ENCODE results near the gene JAGN1. TPM values are rescaled to one million over a fixed set of nuclear protein-coding genes. Genes with fewer than 3 reads are reported as not detected.
"Not testable (repeated sequence)": the region's sequence is repeated elsewhere in the genome, so short reads cannot be mapped to it uniquely, and the experiment has no call there.

Gene JAGN1
- 10 to 100 TPM; 27.1 to 33.0 TPM for total RNA-seq

DNA sequence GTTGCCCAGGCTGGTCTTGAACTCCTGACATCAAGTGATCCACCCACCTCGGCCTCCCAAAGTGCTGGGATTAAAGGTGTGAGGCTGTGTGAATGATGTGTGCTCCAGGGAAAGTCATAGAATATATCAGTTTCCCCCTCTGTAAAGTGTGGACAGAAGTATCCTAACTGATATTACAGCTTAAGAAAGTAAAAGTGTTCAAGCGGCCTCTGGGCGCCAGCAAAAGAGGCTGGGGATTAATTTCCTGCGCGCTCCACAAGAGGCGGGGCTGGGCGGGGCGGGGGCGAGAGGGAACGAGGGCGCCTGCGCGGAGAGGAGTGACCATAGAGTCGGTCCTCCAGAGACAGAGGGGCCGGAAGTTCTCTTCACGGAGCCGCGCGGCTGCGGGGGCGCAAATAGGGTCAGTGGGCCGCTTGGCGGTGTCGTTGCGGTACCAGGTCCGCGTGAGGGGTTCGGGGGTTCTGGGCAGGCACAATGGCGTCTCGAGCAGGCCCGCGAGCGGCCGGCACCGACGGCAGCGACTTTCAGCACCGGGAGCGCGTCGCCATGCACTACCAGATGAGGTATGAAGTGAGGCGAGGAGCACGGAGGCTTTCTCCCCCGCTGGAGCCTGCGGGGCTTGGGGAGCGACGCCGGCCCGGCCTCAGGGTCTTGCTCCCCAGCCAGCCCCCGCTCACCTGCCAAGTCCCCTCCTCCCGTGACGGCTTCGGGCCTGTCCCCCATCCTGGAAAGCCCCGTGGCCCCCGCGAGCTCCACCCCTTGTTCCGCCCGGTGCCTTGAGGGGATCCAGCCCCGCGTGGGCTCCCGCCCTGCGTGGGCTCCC lies at the start of gene JAGN1:
TSS of gene JAGN1 (plus strand) at position 362 of the 823 bp plus-strand sequence. CDS start at position 475, 113 bp downstream.
- peaks cover 34% of the 10 kb centered on the region for H3K4me1 Mint-ChIP-seq
- ChIA-PET POLR2A (interaction anchor here (0.9 to 1.6 kb wide), 4 partner anchors 12 to 56 kb away, joined by 3 to 4 read pairs (median 4); partner anchors contain the start of genes CRELD1 and IL17RE), CTCF (interaction anchor here (0.6 to 1.8 kb wide), 13 partner anchors 10 to 251 kb away, joined by 3 to 7 read pairs (median 4); partner anchors contain the start of genes CIDEC, CRELD1, IL17RE and RPUSD3)
- ATAC-seq = peak; percentile 82
- DNase-seq = peak; percentile 96
- peaks cover 37% of the 10 kb centered on the region for H3K36me3 Mint-ChIP-seq (ENCODE audit: low read depth)
- intact Hi-C loops (cut with DNase I, micrococcal nuclease) = loop anchor here (1.0 to 5.0 kb wide), 15 partner anchors 43 to 528 kb away; partner anchors contain the start of genes BRK1 (in 2 of the 2), CRELD1 (in 2 of the 2), RPUSD3 (in 2 of the 2) and TADA3 (in 2 of the 2)
- peaks cover 3% of the 10 kb centered on the region for H3K9me3 Mint-ChIP-seq (ENCODE audit: low read depth)
- H3K27me3 Mint-ChIP-seq = no peaks in the 10 kb centered on the region
- H3K4me3 Mint-ChIP-seq = peak within 1 kb of the TSS; percentile 96
- H3K27ac Mint-ChIP-seq = peak within 1 kb of the TSS; percentile 98

DNA sequence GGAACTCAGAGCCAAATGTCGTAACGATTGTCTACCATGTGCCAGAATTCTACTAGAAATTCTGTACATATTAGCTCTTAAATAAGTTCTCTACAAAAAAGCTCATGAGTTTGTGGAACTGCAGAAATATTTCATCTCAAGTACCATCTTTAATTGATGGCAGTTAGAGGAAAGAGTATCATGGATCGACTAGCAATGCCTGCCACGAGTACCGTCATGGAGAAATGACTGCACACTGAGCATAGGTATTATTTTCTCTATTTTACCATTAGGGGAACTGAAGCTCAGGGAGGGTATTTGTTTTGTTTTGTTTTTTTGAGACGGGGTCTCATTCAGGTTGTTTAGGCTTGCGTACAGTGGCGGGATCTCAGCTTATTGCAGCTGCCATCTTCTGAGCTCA lies 49.4 kb upstream of the JAGN1 start:
- no peak for ATAC-seq
- H3K27me3 Mint-ChIP-seq = no peaks in the 10 kb centered on the region
- H3K4me3 Mint-ChIP-seq = no peak overlapping the region
- H3K9me3 Mint-ChIP-seq (ENCODE audit: low read depth) = no peaks in the 10 kb centered on the region
- H3K4me1 Mint-ChIP-seq = peaks cover 27% of the 10 kb centered on the region
- ChIA-PET POLR2A (interaction anchor here (0.6 to 0.7 kb wide), 2 partner anchors 98 to 211 kb away, joined by 3 to 4 read pairs; no protein-coding TSS in a partner anchor), CTCF (interaction anchor here (0.6 to 0.7 kb wide), 2 partner anchors 76 to 110 kb away, joined by 3 read pairs; partner anchors contain the start of gene IL17RC)
- H3K36me3 Mint-ChIP-seq (ENCODE audit: low read depth) = peaks cover 40% of the 10 kb centered on the region
- H3K27ac Mint-ChIP-seq = no peak overlapping the region
- intact Hi-C loops (cut with DNase I, micrococcal nuclease) = loop anchor here (5.0 kb wide), 3 partner anchors 51 to 444 kb away; partner anchors contain the start of genes CRELD1 (in 1 of the 2), JAGN1 (in 1 of the 2) and SETD5 (in 1 of the 2)
- no peak for DNase-seq

DNA sequence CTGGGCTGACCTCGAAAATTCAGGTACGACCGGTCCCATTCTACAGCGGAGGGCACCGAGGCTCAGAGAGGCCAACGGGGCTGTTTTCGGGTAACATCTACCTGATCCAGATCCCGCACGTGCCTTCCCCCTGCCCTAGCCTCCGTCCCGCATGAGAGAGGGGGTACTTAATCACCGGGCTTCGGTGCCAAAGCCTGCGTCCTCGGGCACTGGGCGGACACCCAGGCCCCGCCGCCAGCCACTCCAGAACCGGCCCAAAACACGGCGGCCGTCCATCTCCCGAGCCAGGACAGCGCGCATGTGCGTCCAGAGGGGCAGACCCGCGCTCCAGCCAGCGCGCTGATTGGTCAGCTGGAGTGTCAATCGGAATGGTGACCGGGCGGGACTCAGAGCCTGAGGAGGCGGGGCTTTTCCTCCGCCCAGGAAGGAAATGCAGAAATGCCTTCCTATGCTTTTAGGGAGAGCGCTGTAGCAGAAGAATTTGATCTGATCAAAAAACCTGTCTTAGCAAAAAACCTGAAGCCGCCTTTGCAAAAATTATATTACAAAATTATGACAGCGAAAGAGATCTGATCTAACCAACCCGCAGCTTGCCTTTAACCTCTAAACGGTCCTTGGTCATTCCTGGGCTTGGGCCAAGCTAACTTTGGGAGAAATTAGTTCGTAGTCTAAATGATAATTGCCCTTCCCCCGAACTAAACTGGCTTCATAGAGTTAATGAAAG lies 46.5 kb upstream of the JAGN1 start, which contains the start of gene RPUSD3:
TSS of gene RPUSD3 (minus strand) at position 294 of the 724 bp plus-strand sequence. CDS start at position 276, 18 bp downstream.
- intact Hi-C loops (cut with DNase I, micrococcal nuclease) = loop anchor here (1.0 to 5.0 kb wide), 14 partner anchors 46 to 477 kb away; partner anchors contain the start of genes CRELD1 (in 2 of the 2), JAGN1 (in 2 of the 2), BRK1 (in 1 of the 2) and BRPF1 (in 1 of the 2)
- peak within 1 kb of the TSS; percentile 99 for H3K4me3 Mint-ChIP-seq
- peaks cover 29% of the 10 kb centered on the region for H3K36me3 Mint-ChIP-seq (ENCODE audit: low read depth)
- POLR2A ChIA-PET = interaction anchor here (0.6 to 1.0 kb wide), 2 partner anchors 80 to 448 kb away, joined by 3 read pairs; no protein-coding TSS in a partner anchor
- H3K27ac Mint-ChIP-seq = peak within 1 kb of the TSS; percentile 96
- peak; percentile 97 for ATAC-seq
- H3K4me1 Mint-ChIP-seq = peaks cover 28% of the 10 kb centered on the region
- CTCF ChIA-PET = interaction anchor here (1.0 to 1.4 kb wide), 2 partner anchors 47 to 103 kb away, joined by 4 to 6 read pairs; partner anchors contain the start of gene JAGN1
- no peaks in the 10 kb centered on the region for H3K9me3 Mint-ChIP-seq (ENCODE audit: low read depth)
- peak; percentile 98 for DNase-seq
- no peaks in the 10 kb centered on the region for H3K27me3 Mint-ChIP-seq

- CTCF ChIA-PET = no interaction called here
- Mint-ChIP-seq H3K36me3 (ENCODE audit: low read depth) (peaks cover 12% of the 10 kb centered on the region), H3K27me3 (no peaks in the 10 kb centered on the region), H3K27ac (no peak overlapping the region), H3K4me3 (no peak overlapping the region), H3K4me1 (peaks cover 28% of the 10 kb centered on the region), H3K9me3 (ENCODE audit: low read depth) (no peaks in the 10 kb centered on the region)
- POLR2A ChIA-PET = no interaction called here
- DNase-seq = no peak
- no peak for ATAC-seq
- intact Hi-C loops (cut with DNase I, micrococcal nuclease) = no loop called here
Observed at GRCh38 chr3:9846231-9846630, 44.2 kb upstream of the JAGN1 start.

DNA sequence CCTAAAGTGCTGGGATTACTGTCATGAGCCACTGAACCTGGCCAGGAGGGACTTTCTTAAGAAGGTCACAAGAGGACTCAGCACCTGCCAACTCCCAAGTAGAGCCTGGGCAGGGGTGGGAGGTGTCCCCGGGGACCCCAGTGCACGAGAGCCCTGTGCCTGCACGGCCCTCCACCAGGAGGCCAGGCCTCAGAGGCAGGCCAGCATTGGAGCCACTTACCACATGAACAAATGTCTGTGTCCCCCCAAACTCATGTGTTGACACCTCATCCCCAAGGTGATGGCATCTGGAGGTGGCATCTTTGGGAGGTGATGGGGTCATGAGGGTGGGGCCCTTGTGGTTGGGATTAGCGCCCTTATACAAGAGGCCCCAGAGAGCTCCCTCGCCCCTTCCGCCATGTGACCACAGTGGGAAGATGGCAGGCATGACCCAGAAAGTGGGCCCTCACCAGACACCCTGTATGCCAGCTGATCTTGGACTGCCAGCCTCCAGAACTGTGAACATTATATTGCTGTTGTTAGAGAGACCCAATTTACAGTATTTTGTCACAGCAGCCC lies 43.4 kb upstream of the JAGN1 start:
- peaks cover 24% of the 10 kb centered on the region for H3K4me1 Mint-ChIP-seq
- CTCF ChIA-PET = interaction anchor here (0.6 kb wide), 1 partner anchor 287 kb away, joined by 3 read pairs; no protein-coding TSS in a partner anchor
- H3K36me3 Mint-ChIP-seq (ENCODE audit: low read depth) = peaks cover 5% of the 10 kb centered on the region
- H3K9me3 Mint-ChIP-seq (ENCODE audit: low read depth) = no peaks in the 10 kb centered on the region
- DNase-seq = no peak
- H3K4me3 Mint-ChIP-seq = no peak overlapping the region
- intact Hi-C loops (cut with DNase I, micrococcal nuclease) = no loop called here
- H3K27ac Mint-ChIP-seq = no peak overlapping the region
- POLR2A ChIA-PET = no interaction called here
- ATAC-seq = no peak
- no peaks in the 10 kb centered on the region for H3K27me3 Mint-ChIP-seq

DNA sequence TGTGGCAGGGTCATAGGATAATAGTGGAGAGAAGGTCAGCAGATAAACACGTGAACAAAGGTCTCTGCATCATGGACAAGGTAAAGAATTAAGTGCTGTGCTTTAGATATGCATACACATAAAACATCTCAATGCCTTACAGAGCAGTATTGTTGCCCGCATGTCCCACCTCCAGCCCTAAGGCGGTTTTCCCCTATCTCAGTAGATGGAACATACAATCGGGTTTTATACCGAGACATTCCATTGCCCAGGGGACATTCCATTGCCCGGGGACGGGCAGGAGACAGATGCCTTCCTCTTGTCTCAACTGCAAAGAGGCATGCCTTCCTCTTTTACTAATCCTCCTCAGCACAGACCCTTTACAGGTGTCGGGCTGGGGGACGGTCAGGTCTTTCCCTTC lies 42.5 kb upstream of the JAGN1 start:
- H3K9me3 Mint-ChIP-seq (ENCODE audit: low read depth); intact Hi-C loops (cut with DNase I, micrococcal nuclease); H3K4me3 Mint-ChIP-seq; ATAC-seq; H3K27me3 Mint-ChIP-seq; H3K36me3 Mint-ChIP-seq (ENCODE audit: low read depth); POLR2A ChIA-PET; H3K27ac Mint-ChIP-seq; DNase-seq: not testable (repeated sequence)
- peaks cover 17% of the 10 kb centered on the region for H3K4me1 Mint-ChIP-seq
- CTCF ChIA-PET = interaction anchor here (0.6 to 1.0 kb wide), 4 partner anchors 13 to 287 kb away, joined by 3 read pairs; no protein-coding TSS in a partner anchor

DNA sequence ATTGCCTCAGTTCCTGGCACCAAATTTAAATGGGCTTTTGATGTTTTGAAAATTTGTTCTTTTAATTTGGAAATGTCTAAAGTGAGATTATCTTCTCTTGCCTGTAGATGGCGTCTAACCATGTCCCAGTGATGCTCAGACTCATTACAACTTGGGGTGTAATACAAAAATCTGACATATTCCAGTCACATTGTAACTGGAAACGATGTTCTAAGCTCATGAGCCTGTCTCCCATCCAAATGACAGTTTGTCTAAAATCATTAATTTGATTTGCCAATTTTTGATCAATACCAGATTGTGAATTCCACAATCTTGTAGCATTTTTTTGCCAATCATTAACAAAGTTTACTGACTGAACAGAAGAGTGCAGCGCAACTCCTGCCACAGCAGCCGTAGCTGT lies 41.5 kb upstream of the JAGN1 start:
- POLR2A ChIA-PET; H3K27me3 Mint-ChIP-seq; intact Hi-C loops (cut with DNase I, micrococcal nuclease); H3K9me3 Mint-ChIP-seq (ENCODE audit: low read depth); H3K36me3 Mint-ChIP-seq (ENCODE audit: low read depth); ATAC-seq; H3K4me3 Mint-ChIP-seq: not testable (repeated sequence)
- Mint-ChIP-seq H3K4me1 (peaks cover 16% of the 10 kb centered on the region), H3K27ac (peak overlapping the region; percentile 38)
- CTCF ChIA-PET = interaction anchor here (0.6 to 1.5 kb wide), 9 partner anchors 12 to 437 kb away, joined by 3 to 5 read pairs (median 3); no protein-coding TSS in a partner anchor
- DNase-seq = peak; percentile 29

GRCh38 chr3:9851383-9851782 lies 39.0 kb upstream of the JAGN1 start:
- H3K27ac Mint-ChIP-seq; ATAC-seq; intact Hi-C loops (cut with DNase I, micrococcal nuclease); H3K9me3 Mint-ChIP-seq (ENCODE audit: low read depth); H3K27me3 Mint-ChIP-seq; H3K4me1 Mint-ChIP-seq; CTCF ChIA-PET; H3K36me3 Mint-ChIP-seq (ENCODE audit: low read depth); POLR2A ChIA-PET; DNase-seq; H3K4me3 Mint-ChIP-seq: not testable (repeated sequence)

DNA sequence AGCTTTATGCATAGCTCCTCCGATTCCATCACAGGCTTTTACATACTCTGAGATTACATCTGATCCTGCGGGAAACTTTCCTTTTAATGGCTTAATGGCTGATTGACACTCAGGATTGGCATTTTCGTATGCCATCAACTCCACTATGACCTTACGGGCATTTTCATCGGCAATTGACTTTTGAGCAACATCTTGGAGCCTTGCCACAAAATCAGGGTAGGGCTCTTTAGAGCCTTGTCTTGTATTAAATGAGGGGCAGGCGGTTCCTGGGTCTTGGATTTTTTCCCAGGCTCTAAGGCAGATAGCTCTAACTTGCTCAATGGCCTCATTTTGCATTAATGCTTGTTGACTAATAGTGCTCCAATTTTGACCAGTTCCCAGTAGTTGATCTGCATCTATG lies 38.5 kb upstream of the JAGN1 start:
- H3K4me1 Mint-ChIP-seq; ATAC-seq; H3K27ac Mint-ChIP-seq; H3K36me3 Mint-ChIP-seq (ENCODE audit: low read depth); intact Hi-C loops (cut with DNase I, micrococcal nuclease); H3K4me3 Mint-ChIP-seq; POLR2A ChIA-PET; CTCF ChIA-PET; H3K27me3 Mint-ChIP-seq; DNase-seq; H3K9me3 Mint-ChIP-seq (ENCODE audit: low read depth): not testable (repeated sequence)

GRCh38 chr3:9852528-9852927 lies 37.9 kb upstream of the JAGN1 start:
- ChIA-PET CTCF (interaction anchor here (0.8 to 1.0 kb wide), 2 partner anchors 11 to 13 kb away, joined by 3 read pairs; no protein-coding TSS in a partner anchor), POLR2A (no interaction called here)
- Mint-ChIP-seq H3K36me3 (ENCODE audit: low read depth) (no peaks in the 10 kb centered on the region), H3K27ac (no peak overlapping the region), H3K9me3 (ENCODE audit: low read depth) (no peaks in the 10 kb centered on the region), H3K4me3 (no peak overlapping the region), H3K4me1 (peaks cover 3% of the 10 kb centered on the region), H3K27me3 (no peaks in the 10 kb centered on the region)
- DNase-seq (no peak), ATAC-seq (no peak)
- intact Hi-C loops (cut with DNase I, micrococcal nuclease) = no loop called here
